Body of pancreas (tissue), 4 donors: ENCODE data around the gene PDLIM7. TPM values are rescaled to one million over a fixed set of nuclear protein-coding genes. Genes with fewer than 3 reads are reported as not detected.

ENCODE experiments used
- ATAC-seq: fragments of 150-250 bp; one replicate; pipeline ENCODE4 v1.9.1; 2016
- DNase-seq, 4 donors: peaks; one replicate each; pipeline ENCODE4 v3.0.0-alpha.2; 2019
- H3K27ac ChIP-seq, 4 donors: fragments of 200-600 bp; sonication (generic); 1 replicate in 3 of 4; 2 replicates in 1 of 4; pipeline versions ENCODE4 v1.5.1 to v1.6.1; 2016 to 2019; ENCODE audit warnings: mild to moderate bottlenecking in 1 of 4, mixed read lengths in 1 of 4, moderate library complexity in 1 of 4
- H3K27me3 ChIP-seq, 2 donors: fragments of 200-600 bp; sonication (generic); one replicate each; pipeline ENCODE4 v1.6.0; 2016; ENCODE audit warnings: mild to moderate bottlenecking in 1 of 2
- H3K36me3 ChIP-seq, 2 donors: fragments of 200-600 bp; sonication (generic); replicated peaks in 1 of 2; 2 replicates each; pipeline ENCODE4 v1.5.1; 2016; ENCODE audit warnings: low read depth in 2 of 2; ENCODE audit not compliant: insufficient read depth in 1 of 2
- H3K4me1 ChIP-seq: fragments of 200-600 bp; sonication (generic); one replicate; pipeline ENCODE4 v1.6.0; 2016
- H3K4me3 ChIP-seq, 2 donors: fragments of 200-600 bp; sonication (generic); 1 replicate in 1 of 2; 2 replicates in 1 of 2; pipeline ENCODE4 v1.5.1; 2016 to 2019
- H3K9me3 ChIP-seq, 3 donors: fragments of 200-600 bp; sonication (generic); 1 replicate in 2 of 3; 2 replicates in 1 of 3; pipeline ENCODE4 v1.5.1; 2016
- POLR2A ChIP-seq, 3 donors: fragments of 450-650 bp; IDR thresholded peaks; one replicate each; pipeline ENCODE4 v1.6.1; 2016; ENCODE audit warnings: antibody characterized with exemption in 3 of 3, mild to moderate bottlenecking in 2 of 3
- WGBS, 2 donors: methylation state at CpG; one replicate each; pipeline ENCODE4 v1.1.5; 2017; 5-methylcytosine and 5-hydroxymethylcytosine counted together
- intact Hi-C: fragments of 100-400 bp; cut with DNase I; formaldehyde crosslinking; loops from one replicate; pipeline ENCODE4 v1.15.1; 2023
- total RNA-seq, 2 donors: library from RNA; depleted of rRNA; stranded (reverse); fragments of >200 nt; gene quantifications; one replicate each; pipeline ENCODE4 v1.1.0, GENCODE V29; 2016
- TF ChIP-seq, protein P1 (sequence below), 7 experiments: fragments of 450-650 bp in 4 of 7; fragments of 200-600 bp in 3 of 7; sonication (generic) in 3 of 7; IDR thresholded peaks; one replicate each; pipeline ENCODE4 v1.5.1; 2016 to 2019; ENCODE audit warnings: antibody characterized with exemption in 7 of 7

The PDLIM7 gene, protein sequence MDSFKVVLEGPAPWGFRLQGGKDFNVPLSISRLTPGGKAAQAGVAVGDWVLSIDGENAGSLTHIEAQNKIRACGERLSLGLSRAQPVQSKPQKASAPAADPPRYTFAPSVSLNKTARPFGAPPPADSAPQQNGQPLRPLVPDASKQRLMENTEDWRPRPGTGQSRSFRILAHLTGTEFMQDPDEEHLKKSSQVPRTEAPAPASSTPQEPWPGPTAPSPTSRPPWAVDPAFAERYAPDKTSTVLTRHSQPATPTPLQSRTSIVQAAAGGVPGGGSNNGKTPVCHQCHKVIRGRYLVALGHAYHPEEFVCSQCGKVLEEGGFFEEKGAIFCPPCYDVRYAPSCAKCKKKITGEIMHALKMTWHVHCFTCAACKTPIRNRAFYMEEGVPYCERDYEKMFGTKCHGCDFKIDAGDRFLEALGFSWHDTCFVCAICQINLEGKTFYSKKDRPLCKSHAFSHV
- 10 to 100 TPM in 1 of 2 donors, 1 to 10 TPM in 1; 7.3 to 15.8 TPM for total RNA-seq

DNA sequence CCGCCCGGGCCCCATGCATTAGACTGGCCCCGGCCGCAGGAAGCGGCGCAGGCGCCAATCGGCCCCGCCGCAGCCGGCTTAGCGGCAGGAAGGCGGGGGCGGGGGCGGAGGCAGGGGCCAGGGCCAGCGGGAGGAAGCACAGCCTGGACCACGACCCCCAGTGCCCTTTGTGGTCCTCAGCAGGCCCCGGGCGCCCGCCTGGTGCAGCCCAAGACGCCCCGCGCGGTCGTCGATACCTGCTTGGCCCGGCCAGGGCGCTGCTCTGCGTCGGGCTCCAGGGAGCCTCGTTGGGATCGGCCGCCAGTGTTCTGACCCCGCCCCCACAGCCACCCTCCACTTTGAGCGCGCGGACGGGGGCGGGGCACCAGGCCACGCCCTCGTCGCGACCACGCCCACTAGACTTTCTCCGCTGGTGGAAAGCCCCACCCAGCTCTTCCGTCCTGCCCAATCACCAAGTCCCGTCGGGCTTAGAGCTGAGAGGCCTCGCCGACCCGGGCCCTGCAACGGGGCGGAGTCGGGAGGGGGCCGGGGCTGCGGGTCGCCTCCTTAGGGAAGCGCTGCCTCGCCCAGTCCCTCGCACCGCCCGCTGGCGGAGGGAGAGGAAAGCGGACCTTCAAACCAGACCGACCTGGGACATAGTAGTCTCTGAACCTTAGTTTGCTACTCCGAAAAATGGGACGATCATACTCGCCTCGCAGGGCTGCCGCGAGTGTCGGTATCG, at the start of gene PDLIM7:
Gene PDLIM7 (minus strand): TSS at position 313 of the 721 bp plus-strand sequence. CDS start 1,092 bp downstream, outside the sequence.
- WGBS, 2 donors = 0 to 1% methylated on average over 12 to 57 of the region's 73 CpGs
- DNase-seq (peak; percentile 96 to 97 (median 97)), ATAC-seq (peak; percentile 92)
- intact Hi-C loops = no loop called here
- Histone ChIP-seq H3K4me1 (peaks cover 34% of the 10 kb centered on the region), H3K36me3 (no peaks in the 10 kb centered on the region), H3K4me3 (peak within 1 kb of the TSS; percentile 23 to 74), H3K27me3 (no peaks in the 10 kb centered on the region), H3K9me3 (no peaks in the 10 kb centered on the region), H3K27ac (peak within 1 kb of the TSS; percentile 44 to 64 (median 62))
- TF ChIP-seq, protein P1, sequence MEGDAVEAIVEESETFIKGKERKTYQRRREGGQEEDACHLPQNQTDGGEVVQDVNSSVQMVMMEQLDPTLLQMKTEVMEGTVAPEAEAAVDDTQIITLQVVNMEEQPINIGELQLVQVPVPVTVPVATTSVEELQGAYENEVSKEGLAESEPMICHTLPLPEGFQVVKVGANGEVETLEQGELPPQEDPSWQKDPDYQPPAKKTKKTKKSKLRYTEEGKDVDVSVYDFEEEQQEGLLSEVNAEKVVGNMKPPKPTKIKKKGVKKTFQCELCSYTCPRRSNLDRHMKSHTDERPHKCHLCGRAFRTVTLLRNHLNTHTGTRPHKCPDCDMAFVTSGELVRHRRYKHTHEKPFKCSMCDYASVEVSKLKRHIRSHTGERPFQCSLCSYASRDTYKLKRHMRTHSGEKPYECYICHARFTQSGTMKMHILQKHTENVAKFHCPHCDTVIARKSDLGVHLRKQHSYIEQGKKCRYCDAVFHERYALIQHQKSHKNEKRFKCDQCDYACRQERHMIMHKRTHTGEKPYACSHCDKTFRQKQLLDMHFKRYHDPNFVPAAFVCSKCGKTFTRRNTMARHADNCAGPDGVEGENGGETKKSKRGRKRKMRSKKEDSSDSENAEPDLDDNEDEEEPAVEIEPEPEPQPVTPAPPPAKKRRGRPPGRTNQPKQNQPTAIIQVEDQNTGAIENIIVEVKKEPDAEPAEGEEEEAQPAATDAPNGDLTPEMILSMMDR (IDR thresholded peaks at IDR 0.05) = peak in 4 of 7 experiments; percentile 13 to 31 (median 20)
- TF ChIP-seq POLR2A (IDR thresholded peaks at IDR 0.05) = peak; percentile 84 to 89 (median 87)

DNA sequence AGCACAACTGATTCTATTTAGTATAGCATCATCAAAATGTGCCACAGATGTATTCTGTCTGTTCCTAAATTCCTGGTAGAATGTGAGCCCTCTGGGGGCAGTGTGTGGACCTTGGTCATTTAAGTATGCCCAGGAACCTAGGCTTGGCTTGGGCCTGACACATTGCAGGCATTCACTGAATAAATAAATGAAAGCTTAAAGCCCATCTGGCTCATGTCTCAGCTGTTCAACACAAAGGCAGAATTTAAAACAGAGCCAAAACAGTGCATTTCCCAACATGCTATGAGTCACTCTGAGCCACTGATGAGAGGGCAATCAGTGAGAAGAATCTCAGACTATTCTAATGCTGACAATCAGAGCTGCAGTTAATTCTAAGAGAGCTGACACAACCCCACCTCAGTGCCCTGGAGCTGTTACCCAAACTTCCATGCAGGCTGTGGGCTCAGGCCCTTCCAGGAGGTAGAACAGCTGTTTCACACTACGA, 48.9 kb upstream of the PDLIM7 start:
- H3K36me3 ChIP-seq = no peaks in the 10 kb centered on the region
- WGBS, 2 donors = 67 to 71% methylated on average over 1 of the region's 1 CpG
- no peaks in the 10 kb centered on the region for H3K27me3 ChIP-seq
- peaks cover 46% of the 10 kb centered on the region for H3K4me1 ChIP-seq
- no peaks in the 10 kb centered on the region for H3K9me3 ChIP-seq
- ATAC-seq (peak; percentile 77), DNase-seq (peak in 3 of 4 donors; percentile 26 to 62 (median 58))
- no peak overlapping the region for H3K4me3 ChIP-seq
- no peak for TF ChIP-seq POLR2A (IDR thresholded peaks at IDR 0.05)
- TF ChIP-seq, protein P1 (IDR thresholded peaks at IDR 0.05) = peak in 1 of 7 experiments; percentile 10
- H3K27ac ChIP-seq = peak overlapping the region in 3 of 4 donors; percentile 49 to 64 (median 51)
- intact Hi-C loops = no loop called here

DNA sequence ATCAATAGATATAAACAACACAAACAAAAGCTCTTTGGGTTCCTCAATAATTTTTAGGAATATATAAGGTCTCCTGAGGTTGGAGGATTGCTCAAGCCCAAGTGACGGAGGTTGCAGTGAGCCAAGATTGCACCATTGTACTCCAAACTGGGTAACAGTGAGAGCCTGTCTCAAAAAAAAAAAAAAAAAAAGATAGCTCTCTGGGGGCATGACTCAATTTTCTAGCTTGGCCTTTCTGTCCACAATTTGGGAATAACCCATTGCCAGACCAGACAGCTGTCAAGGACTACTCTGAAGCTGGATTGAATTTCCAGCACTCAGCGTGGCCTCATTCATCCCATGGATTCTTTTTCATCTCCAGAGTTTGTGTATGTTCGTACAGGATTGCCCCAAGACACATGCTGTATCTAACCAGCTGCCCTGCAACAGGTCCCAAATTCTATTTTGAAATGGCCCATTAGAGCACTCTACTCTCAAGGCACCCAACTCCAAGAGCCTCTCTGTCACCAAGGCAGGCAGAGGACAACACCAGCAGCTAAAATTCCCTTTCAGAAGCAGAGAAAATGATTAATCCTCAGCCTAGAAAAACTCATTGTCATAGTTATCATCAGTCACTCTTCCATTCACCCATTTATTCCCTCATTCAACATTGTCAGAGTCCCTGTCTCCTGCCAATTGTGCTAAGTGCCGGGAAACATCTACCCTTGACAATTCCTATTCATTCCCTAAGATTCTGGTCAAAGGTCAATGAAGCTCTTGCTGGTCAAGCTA, 48.3 kb upstream of the PDLIM7 start:
- TF ChIP-seq, protein P1 (IDR thresholded peaks at IDR 0.05) = no peak
- TF ChIP-seq POLR2A (IDR thresholded peaks at IDR 0.05) = no peak
- Histone ChIP-seq H3K9me3 (no peaks in the 10 kb centered on the region), H3K4me1 (peaks cover 46% of the 10 kb centered on the region), H3K36me3 (no peaks in the 10 kb centered on the region), H3K27ac (peak overlapping the region in 2 of 4 donors; percentile 51 to 64), H3K4me3 (no peak overlapping the region), H3K27me3 (no peaks in the 10 kb centered on the region)
- DNase-seq = peak in 3 of 4 donors; percentile 28 to 71 (median 31)
- intact Hi-C loops = no loop called here
- peak; percentile 40 for ATAC-seq
- WGBS, 2 donors = 68 to 79% methylated on average over 4 of the region's 4 CpGs

DNA sequence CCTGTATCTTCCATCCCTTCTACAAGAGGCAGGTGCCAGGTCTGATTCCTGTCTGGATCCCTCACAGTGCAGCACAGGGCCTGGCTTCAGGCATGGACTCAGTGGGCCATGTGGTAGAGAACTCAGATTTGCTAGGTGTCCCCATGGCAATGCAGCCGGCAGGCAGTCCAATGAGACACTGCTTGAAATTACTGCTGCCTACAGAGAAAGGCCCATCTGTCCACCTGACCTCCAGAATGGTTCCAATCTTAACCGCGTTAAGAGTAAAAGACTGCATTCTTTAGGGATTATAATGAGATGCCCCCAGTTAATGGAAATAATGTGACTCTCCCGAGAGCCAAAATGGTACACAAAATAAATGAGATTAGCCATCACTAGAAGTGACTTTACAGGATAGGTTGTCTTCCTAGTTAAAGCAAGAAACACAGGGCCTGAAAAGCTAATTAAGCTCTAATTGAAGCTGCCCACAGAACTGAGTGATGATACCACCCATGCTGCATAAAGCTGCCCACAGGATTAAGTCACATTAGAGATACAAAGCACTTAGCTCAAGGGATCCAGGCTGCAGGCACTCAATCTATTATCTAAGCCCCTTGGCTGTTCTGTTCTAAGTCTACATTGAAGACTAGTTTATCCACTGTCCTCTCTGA, 45.5 kb upstream of the PDLIM7 start:
- intact Hi-C loops = no loop called here
- H3K9me3 ChIP-seq = no peaks in the 10 kb centered on the region
- H3K27ac ChIP-seq = no peak overlapping the region
- H3K4me3 ChIP-seq = no peak overlapping the region
- no peak for TF ChIP-seq POLR2A (IDR thresholded peaks at IDR 0.05)
- TF ChIP-seq, protein P1 (IDR thresholded peaks at IDR 0.05) = no peak
- H3K36me3 ChIP-seq = no peaks in the 10 kb centered on the region
- DNase-seq (no peak), ATAC-seq (no peak)
- 83 to 91% methylated on average over 4 of the region's 4 CpGs for WGBS, 2 donors
- H3K27me3 ChIP-seq = no peaks in the 10 kb centered on the region
- peaks cover 48% of the 10 kb centered on the region for H3K4me1 ChIP-seq
